A673 (cell line): ENCODE data around the gene ZBED1.

Source experiments
- EZH2 ChIP-seq: fragments of 200-600 bp; sonication (generic); IDR thresholded peaks from 2 replicates; pipeline ENCODE4 v1.6.1; 2017; ENCODE audit warnings: borderline replicate concordance, low read depth, mild to moderate bottlenecking, mixed read lengths, antibody characterized with exemption, low read length; ENCODE audit not compliant: poor library complexity, severe bottlenecking
- TF ChIP-seq, protein P1 (sequence below): fragments of 300-800, 200-600 bp; sonication (generic); conservative IDR thresholded peaks from 2 replicates; pipeline ENCODE4 v1.5.1; 2017; ENCODE audit warnings: low read depth, mild to moderate bottlenecking, antibody characterized with exemption, low read length, moderate library complexity, mixed read lengths

- TF ChIP-seq, protein P1, sequence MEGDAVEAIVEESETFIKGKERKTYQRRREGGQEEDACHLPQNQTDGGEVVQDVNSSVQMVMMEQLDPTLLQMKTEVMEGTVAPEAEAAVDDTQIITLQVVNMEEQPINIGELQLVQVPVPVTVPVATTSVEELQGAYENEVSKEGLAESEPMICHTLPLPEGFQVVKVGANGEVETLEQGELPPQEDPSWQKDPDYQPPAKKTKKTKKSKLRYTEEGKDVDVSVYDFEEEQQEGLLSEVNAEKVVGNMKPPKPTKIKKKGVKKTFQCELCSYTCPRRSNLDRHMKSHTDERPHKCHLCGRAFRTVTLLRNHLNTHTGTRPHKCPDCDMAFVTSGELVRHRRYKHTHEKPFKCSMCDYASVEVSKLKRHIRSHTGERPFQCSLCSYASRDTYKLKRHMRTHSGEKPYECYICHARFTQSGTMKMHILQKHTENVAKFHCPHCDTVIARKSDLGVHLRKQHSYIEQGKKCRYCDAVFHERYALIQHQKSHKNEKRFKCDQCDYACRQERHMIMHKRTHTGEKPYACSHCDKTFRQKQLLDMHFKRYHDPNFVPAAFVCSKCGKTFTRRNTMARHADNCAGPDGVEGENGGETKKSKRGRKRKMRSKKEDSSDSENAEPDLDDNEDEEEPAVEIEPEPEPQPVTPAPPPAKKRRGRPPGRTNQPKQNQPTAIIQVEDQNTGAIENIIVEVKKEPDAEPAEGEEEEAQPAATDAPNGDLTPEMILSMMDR = no peak
- no peak for TF ChIP-seq EZH2
Observed at GRCh38 chrX:2464677-2465166, 36.1 kb downstream of the ZBED1 start.
